ENCODE results near the gene CSH1.
"Not testable (repeated sequence)": the region's sequence is repeated elsewhere in the genome, so short reads cannot be mapped to it uniquely, and the experiment has no call there.

The CSH1 gene

GRCh38 chr17:63869491-63870291, 26.7 kb downstream of the CSH1 start:
- DNase-seq (ENCODE audit: low read depth), result not testable (repeated sequence)

- not testable (repeated sequence) for DNase-seq (ENCODE audit: low read depth)
Observed at GRCh38 chr17:63866625-63867024, 29.7 kb downstream of the CSH1 start.

- no peak for DNase-seq (ENCODE audit: low read depth)
Observed at GRCh38 chr17:63859257-63859656, 37.1 kb downstream of the CSH1 start.

- not testable (repeated sequence) for DNase-seq (ENCODE audit: low read depth)
Observed at GRCh38 chr17:63856425-63856824, 39.9 kb downstream of the CSH1 start.

- no peak for DNase-seq (ENCODE audit: low read depth)
Observed at GRCh38 chr17:63855185-63855584, 41.2 kb downstream of the CSH1 start.

GRCh38 chr17:63854709-63855108, 41.7 kb downstream of the CSH1 start:
- no peak for DNase-seq (ENCODE audit: low read depth)

- DNase-seq (ENCODE audit: low read depth), result no peak
Observed at GRCh38 chr17:63853260-63853659, 43.1 kb downstream of the CSH1 start.

GRCh38 chr17:63850401-63850800, 46.0 kb downstream of the CSH1 start:
- DNase-seq (ENCODE audit: low read depth), result no peak

GRCh38 chr17:63848834-63849689, 47.3 kb downstream of the CSH1 start:
- DNase-seq (ENCODE audit: low read depth), result peak; percentile 84

GRCh38 chr17:63847525-63848249, 48.7 kb downstream of the CSH1 start:
- DNase-seq (ENCODE audit: low read depth), result no peak

- no peak for DNase-seq (ENCODE audit: low read depth)
Observed at GRCh38 chr17:63845509-63845908, 50.9 kb downstream of the CSH1 start.
